Keratinocyte (primary cell): ENCODE measurements around the gene NLGN3. TPM values are rescaled to one million over a fixed set of nuclear protein-coding genes. Genes with fewer than 3 reads are reported as not detected.
A peak's percentile ranks its signal among the peaks of the same experiment; 100 is the strongest.

Source experiments
- DNase-seq: peaks from one replicate; pipeline ENCODE4 v3.0.0-alpha.2; 2011; ENCODE audit warnings: low read depth, missing footprints, low spot score
- FAIRE-seq: peaks from 2 replicates; lab custom pipeline; 2011; peaks lifted over from hg19 to GRCh38; lab: Jason Lieb, UNC
- H2AFZ ChIP-seq: 2 replicates; pipeline ENCODE4 v1.6.0; 2012; ENCODE audit warnings: low read length, control low read depth, inconsistent platforms; ENCODE audit not compliant: control insufficient read depth
- H3K27ac ChIP-seq: 2 replicates; pipeline ENCODE4 v1.5.1; 2011; ENCODE audit warnings: low read length; ENCODE audit not compliant: control insufficient read depth, insufficient read depth
- H3K27me3 ChIP-seq: 3 replicates; pipeline ENCODE4 v1.6.0; 2011; ENCODE audit warnings: low read length; ENCODE audit not compliant: control insufficient read depth, insufficient read depth; ENCODE audit errors: extremely low read depth
- H3K36me3 ChIP-seq, 2 experiments: 2 replicates in 1 of 2; 3 replicates in 1 of 2; pipeline ENCODE4 v1.5.1; 2011; ENCODE audit warnings: low read length in 2 of 2, mild to moderate bottlenecking in 1 of 2; ENCODE audit not compliant: control insufficient read depth in 2 of 2, insufficient read depth in 2 of 2; ENCODE audit errors: extremely low read depth in 1 of 2
- H3K4me1 ChIP-seq: 3 replicates; pipeline ENCODE4 v1.5.1; 2011; ENCODE audit warnings: low read length; ENCODE audit not compliant: control insufficient read depth, insufficient read depth; ENCODE audit errors: extremely low read depth
- H3K4me2 ChIP-seq: 3 replicates; pipeline ENCODE4 v1.6.0; 2011; ENCODE audit warnings: low read depth, low read length; ENCODE audit not compliant: control insufficient read depth, insufficient read depth; ENCODE audit errors: extremely low read depth
- H3K4me3 ChIP-seq, 3 experiments: fragments of 200-600 bp in 1 of 3; sonication (generic) in 1 of 3; 2 replicates in 2 of 3; 3 replicates in 1 of 3; pipeline ENCODE4 v1.5.1; 2011 to 2016; ENCODE audit warnings: low read length in 3 of 3, mild to moderate bottlenecking in 3 of 3, control low read depth in 2 of 3, inconsistent platforms in 1 of 3, low read depth in 1 of 3, mixed read lengths in 1 of 3, mixed run types in 1 of 3, moderate library complexity in 1 of 3; ENCODE audit not compliant: control insufficient read depth in 2 of 3, insufficient read depth in 2 of 3; ENCODE audit errors: extremely low read depth in 1 of 3
- H3K79me2 ChIP-seq: 2 replicates; pipeline ENCODE4 v1.6.0; 2012; ENCODE audit warnings: low read length; ENCODE audit not compliant: control insufficient read depth, insufficient read depth
- H3K9ac ChIP-seq: 3 replicates; pipeline ENCODE4 v1.6.0; 2011; ENCODE audit warnings: low read length; ENCODE audit not compliant: control insufficient read depth, insufficient read depth; ENCODE audit errors: extremely low read depth
- H3K9me1 ChIP-seq: 3 replicates; pipeline ENCODE4 v1.6.0; 2011; ENCODE audit warnings: low read length; ENCODE audit not compliant: control insufficient read depth, insufficient read depth; ENCODE audit errors: extremely low read depth
- H3K9me3 ChIP-seq: 2 replicates; pipeline ENCODE4 v1.5.1; 2012; ENCODE audit warnings: low read depth, low read length; ENCODE audit not compliant: control insufficient read depth
- H4K20me1 ChIP-seq: 3 replicates; pipeline ENCODE4 v1.6.0; 2011; ENCODE audit warnings: low read length; ENCODE audit not compliant: control insufficient read depth, insufficient read depth; ENCODE audit errors: extremely low read depth
- EZH2 ChIP-seq: IDR thresholded peaks from one replicate; pipeline ENCODE4 v1.6.1; 2012; ENCODE audit warnings: inconsistent platforms, mild to moderate bottlenecking, low read length, moderate library complexity
- dilution Hi-C: fragments of 300-500 bp; cut with MboI; formaldehyde crosslinking; loops from one replicate; pipeline ENCODE4 v1.7.0; 2020; ENCODE audit warnings: low sequenced_read_pairs; ENCODE audit not compliant: extremely low pct_ligation_motif_present
- polyA plus RNA-seq, 5 experiments: library from polyadenylated mRNA; depleted of rRNA in 3 of 5; stranded (reverse) in 3 of 5; stranded (forward) in 1 of 5; unstranded in 1 of 5; fragments of >200 nt; gene quantifications; 1 replicate in 1 of 5; 2 replicates in 3 of 5; 3 replicates in 1 of 5; pipeline versions ENCODE4 v1.2.1 to v1.2.3, GENCODE V29; 2011 to 2012; ENCODE audit warnings: missing spikeins in 2 of 5, low read depth in 1 of 5, low replicate concordance in 1 of 5
- TF ChIP-seq, protein P1 (sequence below), 3 experiments: IDR thresholded peaks in 1 of 3; conservative IDR thresholded peaks in 1 of 3; optimal IDR thresholded peaks in 1 of 3; 2 replicates in 2 of 3; 3 replicates in 1 of 3; pipeline versions ENCODE3 to v1.5.1; 2011; ENCODE audit warnings: low read length in 3 of 3, mild to moderate bottlenecking in 3 of 3, moderate library complexity in 2 of 3, control low read depth in 1 of 3, inconsistent platforms in 1 of 3; ENCODE audit not compliant: insufficient read depth in 2 of 3; ENCODE audit errors: extremely low read depth in 1 of 3

Gene NLGN3
- polyA plus RNA-seq, 1 donor (not counting 4 experiments of a cell fraction or from before 2014, with no cell fraction given) = 0.05 TPM

DNA sequence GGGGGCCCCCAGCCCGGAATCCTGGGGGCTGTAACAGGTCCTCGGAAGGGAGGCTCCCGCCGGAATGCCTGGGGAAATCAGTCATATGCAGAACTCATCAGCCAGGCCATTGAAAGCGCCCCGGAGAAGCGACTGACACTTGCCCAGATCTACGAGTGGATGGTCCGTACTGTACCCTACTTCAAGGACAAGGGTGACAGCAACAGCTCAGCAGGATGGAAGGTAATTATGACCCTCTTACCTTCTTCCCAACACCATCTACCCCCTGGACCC lies 47.9 kb upstream of the NLGN3 start:
- FAIRE-seq (no peak), DNase-seq (no peak)
- dilution Hi-C loops = no loop called here
- H3K36me3 ChIP-seq = no peaks in the 10 kb centered on the region
- H3K4me3 ChIP-seq = peak overlapping the region; percentile 46 to 68 (median 51)
- H3K9me3 ChIP-seq = no peaks in the 10 kb centered on the region
- H3K9ac ChIP-seq = no peak overlapping the region
- H3K4me1 ChIP-seq = no peaks in the 10 kb centered on the region
- H4K20me1 ChIP-seq = no peaks in the 10 kb centered on the region
- H3K27me3 ChIP-seq = no peaks in the 10 kb centered on the region
- H3K79me2 ChIP-seq = no peaks in the 10 kb centered on the region
- H3K4me2 ChIP-seq = peak overlapping the region; percentile 80
- TF ChIP-seq EZH2 = no peak
- TF ChIP-seq, protein P1, sequence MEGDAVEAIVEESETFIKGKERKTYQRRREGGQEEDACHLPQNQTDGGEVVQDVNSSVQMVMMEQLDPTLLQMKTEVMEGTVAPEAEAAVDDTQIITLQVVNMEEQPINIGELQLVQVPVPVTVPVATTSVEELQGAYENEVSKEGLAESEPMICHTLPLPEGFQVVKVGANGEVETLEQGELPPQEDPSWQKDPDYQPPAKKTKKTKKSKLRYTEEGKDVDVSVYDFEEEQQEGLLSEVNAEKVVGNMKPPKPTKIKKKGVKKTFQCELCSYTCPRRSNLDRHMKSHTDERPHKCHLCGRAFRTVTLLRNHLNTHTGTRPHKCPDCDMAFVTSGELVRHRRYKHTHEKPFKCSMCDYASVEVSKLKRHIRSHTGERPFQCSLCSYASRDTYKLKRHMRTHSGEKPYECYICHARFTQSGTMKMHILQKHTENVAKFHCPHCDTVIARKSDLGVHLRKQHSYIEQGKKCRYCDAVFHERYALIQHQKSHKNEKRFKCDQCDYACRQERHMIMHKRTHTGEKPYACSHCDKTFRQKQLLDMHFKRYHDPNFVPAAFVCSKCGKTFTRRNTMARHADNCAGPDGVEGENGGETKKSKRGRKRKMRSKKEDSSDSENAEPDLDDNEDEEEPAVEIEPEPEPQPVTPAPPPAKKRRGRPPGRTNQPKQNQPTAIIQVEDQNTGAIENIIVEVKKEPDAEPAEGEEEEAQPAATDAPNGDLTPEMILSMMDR (optimal IDR thresholded peaks at IDR 0.05 in 1 of 3, IDR thresholded peaks at IDR 0.05 in 1 of 3, conservative IDR thresholded peaks at IDR 0.05 in 1 of 3; ENCODE audit: extremely low read depth in 1 of 3, insufficient read depth in 2 of 3, low read length in 3 of 3) = no peak
- H3K27ac ChIP-seq = no peak overlapping the region
- no peaks in the 10 kb centered on the region for H3K9me1 ChIP-seq
- H2AFZ ChIP-seq = no peak overlapping the region

DNA sequence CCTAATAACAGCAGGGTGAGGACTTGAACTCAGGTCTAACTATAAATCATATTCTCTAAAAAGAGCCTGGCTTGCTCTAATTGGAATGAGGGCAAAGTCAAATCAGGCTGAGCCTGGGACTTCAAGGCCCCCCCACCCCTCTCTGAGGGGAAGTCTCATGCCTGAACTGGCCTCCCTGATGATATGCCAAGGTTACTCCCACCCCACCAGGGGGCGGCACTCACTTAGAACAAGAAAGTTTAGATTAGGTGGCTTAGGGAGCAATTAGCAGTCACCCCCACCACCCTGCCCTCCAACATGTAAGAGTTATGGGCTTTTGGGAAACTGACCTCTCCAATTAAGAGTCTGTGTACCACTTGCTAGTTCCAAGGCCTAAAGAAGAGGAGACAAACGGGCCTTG lies 46.3 kb upstream of the NLGN3 start:
- TF ChIP-seq, protein P1 (optimal IDR thresholded peaks at IDR 0.05 in 1 of 3, IDR thresholded peaks at IDR 0.05 in 1 of 3, conservative IDR thresholded peaks at IDR 0.05 in 1 of 3; ENCODE audit: extremely low read depth in 1 of 3, insufficient read depth in 2 of 3, low read length in 3 of 3) = peak; percentile 27 to 53 (median 36)
- TF ChIP-seq EZH2 = no peak
- Histone ChIP-seq H3K27ac (no peak overlapping the region), H4K20me1 (no peaks in the 10 kb centered on the region), H3K9me3 (no peaks in the 10 kb centered on the region), H3K4me3 (no peak overlapping the region), H3K79me2 (no peaks in the 10 kb centered on the region), H2AFZ (no peak overlapping the region), H3K4me2 (no peak overlapping the region), H3K4me1 (no peaks in the 10 kb centered on the region), H3K36me3 (no peaks in the 10 kb centered on the region), H3K9me1 (no peaks in the 10 kb centered on the region), H3K27me3 (no peaks in the 10 kb centered on the region), H3K9ac (no peak overlapping the region)
- peak; percentile 2 for DNase-seq
- dilution Hi-C loops = no loop called here
- FAIRE-seq = no peak
